HG03175 (cell line): ENCODE data around the gene TFF2.

Experiments used
- ATAC-seq: cut with Tn5 transposase; IDR thresholded peaks from one replicate; pipeline ENCODE4 v1.9.1; 2021; ENCODE audit warnings: mild to moderate bottlenecking, moderate library complexity; ENCODE audit not compliant: unreplicated experiment

TFF2 gene

DNA sequence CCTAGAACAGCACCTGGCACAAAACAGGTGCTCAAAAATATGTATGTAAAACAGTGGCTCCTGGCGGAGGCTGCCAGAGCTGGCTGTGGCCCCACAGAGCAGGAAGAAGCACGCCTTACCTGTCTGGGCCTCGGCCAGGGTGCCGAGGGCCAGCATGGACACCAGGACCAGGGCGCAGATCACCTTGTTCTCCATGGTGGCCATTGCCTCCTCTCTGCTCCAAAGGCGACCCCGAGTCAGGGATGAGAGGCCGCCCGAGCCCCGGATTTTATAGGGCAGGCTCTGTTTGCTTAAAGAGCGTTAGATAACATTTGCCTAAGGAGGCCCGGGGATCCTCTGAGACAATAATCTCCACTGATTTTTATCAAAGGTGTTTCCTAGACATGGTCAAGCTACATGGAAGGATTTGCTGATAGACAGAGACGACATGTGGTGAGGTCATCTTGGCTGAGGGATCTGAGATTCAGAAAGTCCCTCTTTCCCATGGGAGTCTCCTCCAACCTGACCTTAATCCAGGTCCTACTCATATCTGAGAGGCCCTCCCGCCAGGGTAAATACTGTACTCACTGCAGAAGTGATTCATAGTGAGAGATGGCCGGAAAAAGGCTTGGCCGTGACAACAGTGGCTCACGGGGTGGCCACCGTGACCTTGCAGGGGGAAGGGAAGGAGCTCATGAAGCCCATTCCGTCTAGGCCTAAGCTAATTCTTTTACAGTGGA lies 15.7 kb upstream of the TFF2 start, which contains the start of gene TFF1:
TFF1 (minus strand) TSS at position 244 of the 719 bp plus-strand sequence; CDS start at position 204, 40 bp downstream.
- no peak for ATAC-seq

GRCh38 chr21:42365770-42366169 lies 15.0 kb upstream of the TFF2 start:
- no peak for ATAC-seq

DNA sequence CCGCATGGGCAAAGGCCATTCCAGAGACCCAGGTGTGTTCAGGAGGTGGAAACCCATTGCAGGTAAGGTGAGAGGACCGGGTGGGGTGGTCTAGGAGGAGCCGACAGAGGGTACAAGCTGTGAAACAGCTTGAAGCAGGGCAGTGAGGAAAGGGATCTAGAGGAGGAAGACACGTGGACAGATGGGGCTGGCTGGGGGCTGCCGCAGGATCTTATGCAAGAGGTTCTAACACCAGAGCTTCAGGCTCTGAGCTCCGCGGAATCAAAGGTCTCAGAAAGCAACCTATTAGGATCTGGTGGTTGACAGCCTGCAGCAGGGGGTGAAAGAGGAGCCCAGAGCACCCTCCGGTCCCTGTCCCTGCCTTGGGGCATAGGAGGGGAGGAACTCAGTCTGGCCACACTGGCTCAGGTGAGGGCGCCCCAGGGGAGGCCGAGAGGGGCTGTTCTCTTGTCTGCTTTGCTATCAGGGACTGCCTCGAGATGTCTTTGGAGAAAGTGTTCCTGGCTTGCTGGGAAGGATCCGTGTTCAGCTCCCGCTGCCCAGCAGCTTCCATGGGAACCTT lies 13.6 kb upstream of the TFF2 start:
- no peak for ATAC-seq

GRCh38 chr21:42363312-42363711 lies 12.5 kb upstream of the TFF2 start:
- no peak for ATAC-seq

DNA sequence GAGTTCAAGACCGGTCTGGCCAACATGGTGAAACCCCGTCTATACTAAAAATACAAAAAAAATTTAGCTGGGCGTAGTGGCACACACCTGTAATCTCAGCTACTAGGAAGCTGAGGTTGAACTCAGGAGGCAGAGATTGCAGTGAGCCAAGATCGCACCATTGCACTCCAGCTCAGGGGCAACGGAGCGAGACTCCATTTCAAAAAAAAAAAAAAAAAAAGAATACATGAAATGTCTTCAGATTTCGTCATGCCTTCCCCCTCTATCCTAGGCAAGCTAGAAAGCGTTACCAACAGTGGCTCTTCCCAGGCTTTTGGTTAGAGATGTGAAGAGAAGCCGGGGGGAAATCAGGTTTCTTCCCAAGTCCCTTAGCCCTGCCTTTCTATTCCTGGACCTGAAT lies 11.9 kb upstream of the TFF2 start:
- ATAC-seq: no peak

- ATAC-seq: no peak
Measured at GRCh38 chr21:42362198-42362597, 11.4 kb upstream of the TFF2 start.

GRCh38 chr21:42361286-42361685 lies 10.5 kb upstream of the TFF2 start:
- no peak for ATAC-seq

- ATAC-seq: no peak
Measured at GRCh38 chr21:42360317-42360716, 9.5 kb upstream of the TFF2 start.

GRCh38 chr21:42358937-42359336 lies 8.1 kb upstream of the TFF2 start:
- ATAC-seq: no peak

DNA sequence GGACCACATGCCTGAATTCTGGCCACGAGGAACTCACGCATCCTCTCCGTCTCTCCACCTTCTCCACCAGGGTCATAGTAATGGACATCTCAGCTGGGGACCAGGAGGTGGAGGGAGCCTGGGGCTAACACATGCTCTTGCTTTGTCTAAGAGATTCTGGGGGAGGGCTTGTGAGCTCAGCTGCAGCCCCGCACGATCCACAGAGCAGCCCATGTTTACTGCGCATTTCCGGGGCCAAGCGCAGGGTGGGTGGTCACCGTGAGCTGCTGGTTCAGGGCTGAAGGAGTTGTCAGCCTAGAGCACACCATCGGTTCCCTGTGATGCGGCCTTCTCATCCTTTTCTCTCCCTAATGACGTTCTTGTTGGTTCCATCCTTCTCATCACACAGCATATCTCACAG lies 7.5 kb upstream of the TFF2 start:
- no peak for ATAC-seq

- no peak for ATAC-seq
Measured at GRCh38 chr21:42357307-42357706, 6.5 kb upstream of the TFF2 start.

DNA sequence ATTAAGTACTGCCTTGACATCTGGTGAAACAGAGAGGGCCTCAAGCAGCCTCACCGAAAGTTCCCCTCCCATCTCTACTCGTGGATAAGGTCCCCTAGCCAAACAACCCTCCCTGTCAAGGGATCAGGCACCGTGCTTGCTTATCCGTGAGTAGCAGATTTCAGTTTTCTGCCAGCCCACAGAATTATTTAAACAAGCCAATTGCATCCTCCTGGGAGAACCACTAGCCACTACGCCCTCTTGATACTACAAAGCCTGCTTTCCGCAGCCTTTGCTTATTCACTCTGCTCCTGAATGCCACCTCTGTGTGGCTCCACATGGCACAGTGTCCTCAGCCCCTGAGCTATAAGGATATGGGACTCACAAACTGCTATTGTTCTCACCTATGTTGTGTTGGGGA lies 5.9 kb upstream of the TFF2 start:
- ATAC-seq: no peak

GRCh38 chr21:42356046-42356445 lies 5.3 kb upstream of the TFF2 start:
- no peak for ATAC-seq

DNA sequence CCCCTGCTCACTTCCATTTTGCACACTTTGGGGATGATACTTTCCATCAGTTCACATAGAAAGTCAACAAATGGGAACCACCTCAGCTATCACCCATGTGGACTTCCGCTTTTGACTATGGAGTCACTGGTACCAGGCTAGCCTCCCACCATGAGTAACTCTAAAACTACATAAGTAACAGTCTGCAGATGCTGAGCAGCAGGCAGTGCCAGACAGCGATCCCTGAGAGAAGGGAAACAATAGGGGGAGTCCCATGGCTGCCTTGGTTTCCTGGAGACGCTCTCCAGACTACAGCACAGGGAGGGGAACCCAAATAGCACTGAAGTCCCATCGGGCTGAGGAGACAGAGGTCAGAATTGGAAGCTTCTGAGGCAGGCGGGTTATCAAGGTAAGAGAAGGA lies 2.8 kb upstream of the TFF2 start:
- no peak for ATAC-seq

GRCh38 chr21:42352441-42353095 lies 1.8 kb upstream of the TFF2 start:
- ATAC-seq: no peak

DNA sequence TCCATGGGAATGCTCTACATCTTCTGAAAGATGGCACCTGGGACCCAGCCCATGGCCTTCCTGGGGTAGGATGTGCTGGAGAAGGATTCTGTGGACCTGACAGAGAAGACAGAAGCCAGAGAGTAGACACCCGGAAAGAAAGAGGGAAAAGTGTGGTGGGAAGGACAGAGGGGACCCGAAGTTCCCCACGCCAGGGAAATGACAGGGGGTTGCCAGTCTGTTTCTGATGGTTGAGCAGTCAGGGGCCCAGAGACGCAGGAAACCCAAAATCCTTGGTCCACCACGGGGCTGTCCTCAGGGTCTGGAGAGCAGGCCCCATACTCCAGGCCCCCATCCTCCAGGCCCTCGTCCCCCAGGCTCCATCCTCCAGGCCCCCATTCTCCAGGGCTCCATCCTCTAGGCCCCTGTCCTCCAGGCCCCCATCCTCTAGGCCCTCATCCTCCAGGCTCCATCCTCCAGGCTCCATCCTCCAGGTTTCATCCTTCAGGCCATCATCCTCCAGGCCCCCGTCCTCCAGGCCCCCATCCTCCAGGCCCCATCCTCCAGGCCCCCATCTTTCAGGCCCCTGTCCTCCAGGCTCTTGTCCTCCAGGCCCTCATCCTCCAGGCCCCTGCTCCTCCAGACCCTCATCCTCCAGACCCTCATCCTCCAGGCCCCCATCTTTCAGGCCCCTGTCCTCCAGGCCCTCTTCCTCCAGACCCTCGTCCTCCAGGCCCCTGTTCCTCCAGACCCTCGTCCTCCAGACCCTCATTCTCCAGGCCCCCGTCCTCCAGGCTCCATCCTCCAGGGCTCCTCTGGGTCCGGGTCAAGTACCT lies 1.0 kb upstream of the TFF2 start:
- no peak for ATAC-seq

GRCh38 chr21:42350318-42350910 lies 380 bp downstream of the TFF2 start:
- no peak for ATAC-seq

DNA sequence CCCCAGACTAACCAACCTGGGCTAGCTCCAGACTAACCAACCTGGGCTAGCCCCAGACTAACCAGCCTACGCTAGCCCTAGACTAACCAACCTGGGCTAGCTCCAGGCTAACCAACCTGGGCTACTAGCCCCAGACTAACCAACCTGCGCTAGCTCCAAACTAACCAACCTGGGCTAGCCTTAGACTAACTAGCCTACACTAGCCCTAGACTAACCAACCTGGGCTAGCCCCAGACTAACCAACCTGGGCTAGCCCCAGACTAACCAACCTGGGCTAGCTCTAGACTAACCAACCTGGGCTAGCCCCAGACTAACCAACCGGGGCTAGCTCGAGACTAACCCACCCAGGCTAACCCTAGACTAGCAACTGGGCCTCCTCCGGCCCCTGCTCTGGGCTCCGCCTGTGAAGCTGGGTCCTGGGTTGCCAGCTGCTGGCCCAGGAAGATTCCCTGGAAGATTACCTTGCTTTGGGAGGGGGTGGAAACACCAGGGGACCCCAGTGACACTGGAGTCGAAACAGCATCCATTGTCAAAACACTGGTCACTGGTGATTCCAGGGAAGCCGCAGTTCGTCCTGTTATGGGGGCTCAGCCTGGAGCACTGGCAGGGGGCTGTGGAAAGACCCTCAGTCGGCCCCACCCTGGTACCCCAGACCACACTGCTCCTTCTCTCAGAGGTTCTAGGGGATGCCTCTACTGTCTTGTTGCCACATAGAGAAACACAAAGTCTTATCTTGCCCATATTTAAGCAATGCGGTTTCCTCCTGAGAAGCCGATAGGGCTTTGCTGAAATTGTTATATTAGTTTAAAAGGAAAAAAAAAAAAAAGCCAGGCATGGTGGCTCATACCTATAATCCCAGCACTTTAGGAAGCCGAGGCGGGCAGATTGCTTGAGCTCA lies 1.1 kb downstream of the TFF2 start:
- ATAC-seq: no peak

DNA sequence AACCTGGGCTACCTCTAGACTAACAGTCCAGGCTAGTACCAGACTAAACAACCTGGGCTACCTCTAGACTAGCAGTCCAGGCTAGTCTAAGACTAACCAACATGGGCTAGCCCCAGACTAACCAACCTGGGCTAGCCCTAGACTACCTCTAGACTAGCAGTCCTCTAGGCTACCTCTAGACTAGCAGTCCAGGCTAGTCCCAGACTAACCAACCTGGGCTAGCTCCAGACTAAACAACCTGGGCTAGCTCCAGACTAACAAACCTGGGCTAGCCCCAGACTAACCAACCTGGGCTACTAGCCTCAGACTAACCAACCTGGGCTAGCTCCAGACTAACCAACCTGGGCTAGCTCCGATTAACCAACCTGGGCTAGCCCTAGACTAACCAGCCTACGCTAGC lies 2.0 kb downstream of the TFF2 start:
- ATAC-seq: no peak
